ENCODE measurements around the gene NABP2. TPM values are rescaled to one million over a fixed set of nuclear protein-coding genes. Genes with fewer than 3 reads are reported as not detected.

NABP2 gene
- total and polyA plus RNA-seq, 2 experiments from 2014 or later, result 25.5 to 27.8 TPM

GRCh38 chr12:56247923-56248322 is 23.8 kb downstream of the NABP2 start:
- Mint-ChIP-seq H3K4me3 (no peak overlapping the region), H3K4me1 (no peaks in the 10 kb centered on the region), H3K27me3 (ENCODE audit: insufficient read depth, low read depth, poor library complexity) (peaks cover 7% of the 10 kb centered on the region), H3K36me3 (ENCODE audit: low read depth) (peaks cover 73% of the 10 kb centered on the region), H3K27ac (no peak overlapping the region), H3K9me3 (no peaks in the 10 kb centered on the region)
- no peak overlapping the region for H2AFZ ChIP-seq
- H3K4me1 ChIP-seq (ENCODE audit: insufficient read depth), result no peaks in the 10 kb centered on the region
- peaks cover 56% of the 10 kb centered on the region for H3K36me3 ChIP-seq (ENCODE audit: insufficient read depth)
- no peaks in the 10 kb centered on the region for H3K27me3 ChIP-seq (ENCODE audit: insufficient read depth)
- H3K4me2 ChIP-seq, result no peak overlapping the region
- H3K9me2 ChIP-seq (ENCODE audit: insufficient read depth), result no peaks in the 10 kb centered on the region
- no peak for ATAC-seq
- TF ChIP-seq CTCF (conservative IDR thresholded peaks at IDR 0.05; ENCODE audit: low read depth in 2 of 2), result no peak
- no peak for TF ChIP-seq ZNF114 (CRISPR knock-in tag; IDR thresholded peaks at IDR 0.05)
- no peak for TF ChIP-seq CREB1 (CRISPR knock-in tag; IDR thresholded peaks at IDR 0.05; ENCODE audit: low read depth)
- TF ChIP-seq EZH2 (IDR thresholded peaks at IDR 0.05; ENCODE audit: low read depth, unreplicated experiment), result no peak
- peaks cover 3% of the 10 kb centered on the region; the same call in 1 of the 2 replicates for H4K20me1 ChIP-seq (replicated peaks; ENCODE audit: insufficient read depth)
- peaks cover 4% of the 10 kb centered on the region; the same call in 1 of the 2 replicates for H3F3A ChIP-seq (replicated peaks; ENCODE audit: low read depth)
- no peak overlapping the region for H3K4me3 ChIP-seq
- DNase-seq (ENCODE audit: low spot score), result no peak
- no peak overlapping the region for H3K27ac ChIP-seq (ENCODE audit: low read depth)
- H3K79me2 ChIP-seq (replicated peaks; ENCODE audit: insufficient read depth), result no peaks in the 10 kb centered on the region

- Histone ChIP-seq H3K27ac (ENCODE audit: low read depth) (no peak overlapping the region), H3K27me3 (ENCODE audit: insufficient read depth) (no peaks in the 10 kb centered on the region), H3K36me3 (ENCODE audit: insufficient read depth) (peaks cover 64% of the 10 kb centered on the region), H3K4me2 (no peak overlapping the region), H3F3A (replicated peaks; ENCODE audit: low read depth) (peaks cover 7% of the 10 kb centered on the region), H3K4me3 (no peak overlapping the region), H3K4me1 (ENCODE audit: insufficient read depth) (no peaks in the 10 kb centered on the region), H3K9me2 (ENCODE audit: insufficient read depth) (no peaks in the 10 kb centered on the region), H4K20me1 (replicated peaks; ENCODE audit: insufficient read depth) (peaks cover 3% of the 10 kb centered on the region; the same call in 1 of the 2 replicates), H2AFZ (no peak overlapping the region), H3K79me2 (replicated peaks; ENCODE audit: insufficient read depth) (no peaks in the 10 kb centered on the region)
- TF ChIP-seq EZH2phosphoT487 (IDR thresholded peaks at IDR 0.05; ENCODE audit: unreplicated experiment) (no peak), NANOG (IDR thresholded peaks at IDR 0.05; ENCODE audit: borderline replicate concordance) (no peak), STAT1 (IDR thresholded peaks at IDR 0.05; ENCODE audit: unreplicated experiment) (no peak), ZNF331 (CRISPR knock-in tag; IDR thresholded peaks at IDR 0.05; ENCODE audit: low read depth) (no peak), CTCF (conservative IDR thresholded peaks at IDR 0.05; ENCODE audit: low read depth in 2 of 2) (no peak), ETS1 (IDR thresholded peaks at IDR 0.05) (no peak), JUNB (IDR thresholded peaks at IDR 0.05; ENCODE audit: unreplicated experiment) (no peak)
- Mint-ChIP-seq H3K36me3 (ENCODE audit: low read depth) (peaks cover 74% of the 10 kb centered on the region), H3K27me3 (ENCODE audit: insufficient read depth, low read depth, poor library complexity) (peaks cover 4% of the 10 kb centered on the region), H3K9me3 (no peaks in the 10 kb centered on the region), H3K4me3 (no peak overlapping the region), H3K27ac (no peak overlapping the region), H3K4me1 (no peaks in the 10 kb centered on the region)
- no peak for ATAC-seq
- no peak for DNase-seq (ENCODE audit: low spot score)
These were observed 24.6 kb downstream of the NABP2 start for GRCh38 chr12:56248711-56249110.
